Forelimb muscle (tissue), 1 donor: ENCODE measurements around the gene YAE1. TPM values are rescaled to one million over a fixed set of nuclear protein-coding genes. Genes with fewer than 3 reads are reported as not detected.

Experiments
- DNase-seq: peaks from one replicate; pipeline ENCODE4 v3.0.0-alpha.2; 2013; ENCODE audit warnings: low read depth
- polyA plus RNA-seq: library from polyadenylated mRNA; unstranded; fragments of 120-200 nt; gene quantifications from one replicate; pipeline ENCODE4 v1.2.1, GENCODE V29; 2013; ENCODE audit not compliant: insufficient read length

YAE1 gene
- polyA plus RNA-seq, 1 donor = 23.2 TPM

- DNase-seq = no peak
These were observed 41.7 kb downstream of the YAE1 start for GRCh38 chr7:39607865-39608264.

- DNase-seq = no peak
These were observed 42.1 kb downstream of the YAE1 start for GRCh38 chr7:39608278-39608677.

- peak; percentile 68 for DNase-seq
These were observed 43.1 kb downstream of the YAE1 start for GRCh38 chr7:39609113-39609934.

- no peak for DNase-seq
These were observed 43.7 kb downstream of the YAE1 start for GRCh38 chr7:39609935-39610263.

GRCh38 chr7:39613577-39613976, 47.4 kb downstream of the YAE1 start:
- no peak for DNase-seq

- DNase-seq = no peak
These were observed 48.1 kb downstream of the YAE1 start for GRCh38 chr7:39614299-39614698.

GRCh38 chr7:39615350-39615975, 49.3 kb downstream of the YAE1 start:
- DNase-seq = no peak

- no peak for DNase-seq
These were observed 49.9 kb downstream of the YAE1 start for GRCh38 chr7:39616138-39616537.

GRCh38 chr7:39617005-39617404, 50.8 kb downstream of the YAE1 start:
- no peak for DNase-seq

- no peak for DNase-seq
These were observed 52.7 kb downstream of the YAE1 start for GRCh38 chr7:39618868-39619267.

GRCh38 chr7:39620486-39620885, 54.3 kb downstream of the YAE1 start:
- DNase-seq = no peak

- DNase-seq = no peak
These were observed 55.1 kb downstream of the YAE1 start for GRCh38 chr7:39621261-39621660.

GRCh38 chr7:39621784-39622411, 55.7 kb downstream of the YAE1 start:
- no peak for DNase-seq

Other genes starting within 250 kb of the YAE1 start
- 43.6 TPM for gene RALA, start 57.2 kb downstream of the YAE1 start, polyA plus RNA-seq